Trophoblast cell (in vitro differentiated cells and primary cell): ENCODE results near the gene MARCO.

Experiments used
- DNase-seq, 2 donors: peaks; one replicate each; pipeline ENCODE4 v3.0.0-alpha.2; 2016
- H2AFZ ChIP-seq: 2 replicates; pipeline ENCODE4 v1.6.1; 2013; ENCODE audit warnings: low read length, moderate library complexity, mild to moderate bottlenecking; ENCODE audit not compliant: insufficient read depth, poor library complexity
- H2AK5ac ChIP-seq: 2 replicates; pipeline ENCODE4 v1.6.1; 2013; ENCODE audit warnings: mild to moderate bottlenecking, low read length
- H2BK120ac ChIP-seq: 2 replicates; pipeline ENCODE4 v1.6.1; 2013; ENCODE audit warnings: low read length, mild to moderate bottlenecking, moderate library complexity; ENCODE audit not compliant: insufficient read depth, poor library complexity
- H2BK12ac ChIP-seq: 2 replicates; pipeline ENCODE4 v1.6.1; 2013; ENCODE audit warnings: mild to moderate bottlenecking, low read length, moderate library complexity
- H2BK5ac ChIP-seq: 2 replicates; pipeline ENCODE4 v1.6.1; 2013; ENCODE audit warnings: low read length, low read depth, moderate library complexity, mild to moderate bottlenecking; ENCODE audit not compliant: poor library complexity
- H3K14ac ChIP-seq: 2 replicates; pipeline ENCODE4 v1.6.1; 2013; ENCODE audit warnings: mild to moderate bottlenecking, low read length
- H3K18ac ChIP-seq: 2 replicates; pipeline ENCODE4 v1.6.1; 2013; ENCODE audit warnings: mild to moderate bottlenecking, low read length
- H3K23ac ChIP-seq: 2 replicates; pipeline ENCODE4 v1.6.1; 2013; ENCODE audit warnings: low read length
- H3K27ac ChIP-seq: 2 replicates; pipeline ENCODE4 v1.5.1; 2013; ENCODE audit warnings: low read depth, mild to moderate bottlenecking, inconsistent platforms, low read length, moderate library complexity
- H3K27me3 ChIP-seq: 2 replicates; pipeline ENCODE4 v1.6.1; 2013; ENCODE audit warnings: inconsistent platforms, mild to moderate bottlenecking, low read length, moderate library complexity; ENCODE audit not compliant: insufficient read depth
- H3K36me3 ChIP-seq, 2 experiments: 1 replicate in 1 of 2; 2 replicates in 1 of 2; pipeline ENCODE4 v1.6.1; 2013; ENCODE audit warnings: low read length in 2 of 2, mild to moderate bottlenecking in 2 of 2, moderate library complexity in 1 of 2; ENCODE audit not compliant: insufficient read depth in 2 of 2, control insufficient read depth in 1 of 2
- H3K4ac ChIP-seq: 2 replicates; pipeline ENCODE4 v1.6.1; 2013; ENCODE audit warnings: low read depth, mild to moderate bottlenecking, low read length, moderate library complexity
- H3K4me1 ChIP-seq, 2 experiments: 1 replicate in 1 of 2; 2 replicates in 1 of 2; pipeline ENCODE4 v1.6.1; 2013; ENCODE audit warnings: low read length in 2 of 2, mild to moderate bottlenecking in 2 of 2, moderate library complexity in 1 of 2; ENCODE audit not compliant: insufficient read depth in 2 of 2, control insufficient read depth in 1 of 2
- H3K4me2 ChIP-seq: 2 replicates; pipeline ENCODE4 v1.6.1; 2013; ENCODE audit warnings: inconsistent platforms, mild to moderate bottlenecking, low read length, moderate library complexity
- H3K4me3 ChIP-seq: 2 replicates; pipeline ENCODE4 v1.5.1; 2013; ENCODE audit warnings: mild to moderate bottlenecking, low read depth, low read length, inconsistent platforms
- H3K79me1 ChIP-seq: one replicate; pipeline ENCODE4 v1.6.1; 2013; ENCODE audit warnings: low read length
- H3K79me2 ChIP-seq: 2 replicates; pipeline ENCODE4 v1.6.1; 2013; ENCODE audit warnings: low read length, mild to moderate bottlenecking; ENCODE audit not compliant: control insufficient read depth, insufficient read depth, poor library complexity
- H3K9ac ChIP-seq: 2 replicates; pipeline ENCODE4 v1.6.1; 2013; ENCODE audit warnings: mild to moderate bottlenecking, low read length
- H3K9me3 ChIP-seq: 2 replicates; pipeline ENCODE4 v1.6.1; 2013; ENCODE audit warnings: low read depth, mild to moderate bottlenecking, control low read depth, inconsistent platforms, low read length; ENCODE audit not compliant: insufficient read depth
- H4K12ac ChIP-seq: 2 replicates; pipeline ENCODE4 v1.6.1; 2013; ENCODE audit warnings: low read depth, mild to moderate bottlenecking, low read length, moderate library complexity
- H4K8ac ChIP-seq: 2 replicates; pipeline ENCODE4 v1.6.1; 2013; ENCODE audit warnings: low read depth, mild to moderate bottlenecking, low read length, moderate library complexity
- H4K91ac ChIP-seq: one replicate; pipeline ENCODE4 v1.6.1; 2013; ENCODE audit warnings: low read depth, mild to moderate bottlenecking, low read length, moderate library complexity
- WGBS: extraction: QIAGEN DNeasy Blood & Tissue Kit; methylation state at CpG from one replicate; pipeline ENCODE4 v1.1.7; 2013; ENCODE audit warnings: missing lambda C conversion rate; ENCODE audit not compliant: insufficient read length, insufficient coverage; ENCODE audit errors: extremely low coverage; 5-methylcytosine and 5-hydroxymethylcytosine counted together

Gene MARCO

GRCh38 chr2:119008108-119008507 is 66.1 kb downstream of the MARCO start:
- Histone ChIP-seq H3K9me3 (peaks cover 9% of the 10 kb centered on the region), H4K91ac (no peak overlapping the region), H3K4me1 (no peaks in the 10 kb centered on the region), H3K9ac (no peak overlapping the region), H3K27ac (no peak overlapping the region), H3K23ac (no peak overlapping the region), H3K79me1 (no peaks in the 10 kb centered on the region), H3K14ac (no peak overlapping the region), H4K12ac (no peak overlapping the region), H3K4me2 (no peak overlapping the region), H2BK12ac (no peak overlapping the region), H3K27me3 (no peaks in the 10 kb centered on the region), H3K79me2 (no peaks in the 10 kb centered on the region), H3K4me3 (no peak overlapping the region), H4K8ac (no peak overlapping the region), H2AFZ (no peak overlapping the region), H3K18ac (no peak overlapping the region), H2BK120ac (no peak overlapping the region), H3K4ac (no peak overlapping the region), H3K36me3 (no peaks in the 10 kb centered on the region), H2BK5ac (no peak overlapping the region), H2AK5ac (no peak overlapping the region)
- peak in 1 of 2 donors; percentile 12 for DNase-seq
- WGBS, result no CpG with 5 or more reads among the region's 2 CpGs

- Histone ChIP-seq H3K27ac (no peak overlapping the region), H3K4ac (no peak overlapping the region), H3K9ac (no peak overlapping the region), H3K4me3 (peak overlapping the region; percentile 23), H3K14ac (no peak overlapping the region), H2AK5ac (no peak overlapping the region), H3K9me3 (peaks cover 7% of the 10 kb centered on the region), H3K18ac (no peak overlapping the region), H3K27me3 (no peaks in the 10 kb centered on the region), H2BK5ac (no peak overlapping the region), H3K4me2 (no peak overlapping the region), H3K36me3 (no peaks in the 10 kb centered on the region), H3K79me1 (no peaks in the 10 kb centered on the region), H2BK12ac (no peak overlapping the region), H3K79me2 (no peaks in the 10 kb centered on the region), H2BK120ac (no peak overlapping the region), H4K12ac (no peak overlapping the region), H2AFZ (no peak overlapping the region), H4K8ac (no peak overlapping the region), H4K91ac (no peak overlapping the region), H3K4me1 (no peaks in the 10 kb centered on the region), H3K23ac (no peak overlapping the region)
- WGBS, result no CpG with 5 or more reads among the region's 3 CpGs
- DNase-seq, result no peak
These were observed 67.1 kb downstream of the MARCO start for GRCh38 chr2:119009110-119009509.

- H3K4ac ChIP-seq, result no peak overlapping the region
- H3K79me1 ChIP-seq, result no peaks in the 10 kb centered on the region
- H3K79me2 ChIP-seq, result no peaks in the 10 kb centered on the region
- DNase-seq, result no peak
- H2BK120ac ChIP-seq, result no peak overlapping the region
- H3K18ac ChIP-seq, result no peak overlapping the region
- no peaks in the 10 kb centered on the region for H3K36me3 ChIP-seq
- no peak overlapping the region for H4K91ac ChIP-seq
- no peak overlapping the region for H2BK5ac ChIP-seq
- peaks cover 1% of the 10 kb centered on the region for H3K9me3 ChIP-seq
- no peak overlapping the region for H2AFZ ChIP-seq
- no peak overlapping the region for H3K23ac ChIP-seq
- no peak overlapping the region for H3K14ac ChIP-seq
- no peak overlapping the region for H2BK12ac ChIP-seq
- no peak overlapping the region for H4K8ac ChIP-seq
- no CpG with 5 or more reads among the region's 9 CpGs for WGBS
- H3K27me3 ChIP-seq, result no peaks in the 10 kb centered on the region
- no peaks in the 10 kb centered on the region for H3K4me1 ChIP-seq
- H3K4me2 ChIP-seq, result no peak overlapping the region
- no peak overlapping the region for H3K27ac ChIP-seq
- no peak overlapping the region for H3K9ac ChIP-seq
- no peak overlapping the region for H3K4me3 ChIP-seq
- H2AK5ac ChIP-seq, result no peak overlapping the region
- H4K12ac ChIP-seq, result no peak overlapping the region
These were observed 68.3 kb downstream of the MARCO start for GRCh38 chr2:119010336-119010735.

DNA sequence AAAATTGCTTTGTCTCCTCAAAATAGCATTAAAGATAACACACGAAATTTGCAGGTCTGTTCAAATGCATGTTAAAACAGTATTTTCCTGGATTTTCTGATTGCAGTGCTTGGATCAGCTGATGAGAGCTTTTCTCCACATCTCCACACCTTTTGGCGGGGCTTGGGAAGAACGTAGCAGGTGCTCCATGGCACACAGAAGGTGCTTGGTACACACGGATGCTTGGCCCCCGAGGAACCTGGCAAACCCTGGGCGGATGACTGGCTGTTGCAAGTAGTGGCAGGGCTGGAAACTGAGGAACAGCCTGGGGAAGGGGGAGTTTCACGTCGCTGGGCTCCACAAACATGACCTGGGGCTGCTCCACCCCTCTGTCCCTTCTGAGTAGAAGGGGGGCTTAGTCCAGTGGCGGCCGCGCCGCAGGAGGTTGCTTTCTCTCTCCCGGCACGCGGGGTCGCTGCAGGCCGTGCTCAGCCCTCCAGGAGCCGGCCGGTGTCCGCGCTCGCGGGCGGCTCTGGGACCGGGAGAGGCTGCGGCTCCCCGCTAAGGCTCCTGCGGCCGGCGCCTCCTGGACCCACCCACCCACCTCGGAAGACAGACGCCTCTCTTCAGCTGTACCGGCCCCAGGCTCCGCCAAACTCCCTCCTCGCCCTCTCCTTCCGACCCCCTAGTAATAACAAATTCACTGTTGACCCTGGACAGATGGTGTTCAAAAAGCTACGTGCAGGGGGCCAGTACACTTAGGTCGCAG is 69.3 kb downstream of the MARCO start:
- H3K36me3 ChIP-seq, result no peaks in the 10 kb centered on the region
- H3K18ac ChIP-seq, result no peak overlapping the region
- H4K12ac ChIP-seq, result no peak overlapping the region
- H3K4me3 ChIP-seq, result no peak overlapping the region
- peak in 1 of 2 donors; percentile 43 for DNase-seq
- no peak overlapping the region for H3K14ac ChIP-seq
- H2BK12ac ChIP-seq, result no peak overlapping the region
- no peaks in the 10 kb centered on the region for H3K4me1 ChIP-seq
- H3K23ac ChIP-seq, result no peak overlapping the region
- peak overlapping the region; percentile 54 for H3K4me2 ChIP-seq
- no peaks in the 10 kb centered on the region for H3K79me1 ChIP-seq
- no peaks in the 10 kb centered on the region for H3K79me2 ChIP-seq
- no peak overlapping the region for H2AK5ac ChIP-seq
- WGBS, result no CpG with 5 or more reads among the region's 38 CpGs
- H3K4ac ChIP-seq, result no peak overlapping the region
- no peak overlapping the region for H4K8ac ChIP-seq
- H3K27me3 ChIP-seq, result no peaks in the 10 kb centered on the region
- H4K91ac ChIP-seq, result no peak overlapping the region
- H2AFZ ChIP-seq, result no peak overlapping the region
- no peak overlapping the region for H3K27ac ChIP-seq
- no peak overlapping the region for H3K9ac ChIP-seq
- H2BK5ac ChIP-seq, result no peak overlapping the region
- peaks cover 1% of the 10 kb centered on the region for H3K9me3 ChIP-seq
- no peak overlapping the region for H2BK120ac ChIP-seq
